ENCODE data around the gene ADARB2. TPM values are rescaled to one million over a fixed set of nuclear protein-coding genes. Genes with fewer than 3 reads are reported as not detected.

Gene ADARB2
- total and polyA plus RNA-seq, 11 donors, result 0.07 to 1.2 (median 0.28) TPM; not detected in 4

- Histone ChIP-seq H3K4me3 (no peak overlapping the region), H3K36me3 (no peaks in the 10 kb centered on the region), H3K27me3 (peaks cover 3 to 44% (median 12%) of the 10 kb centered on the region in 9 donors), H3K4me1 (no peaks in the 10 kb centered on the region), H3K9me3 (no peaks in the 10 kb centered on the region), H3K27ac (no peak overlapping the region)
- no peak for DNase-seq
- intact Hi-C loops (cut with DNase I), result no loop called here
- TF ChIP-seq CTCF (IDR thresholded peaks at IDR 0.05) (no peak), POLR2A (IDR thresholded peaks at IDR 0.05) (no peak)
- ATAC-seq, result no peak
- 38 to 47% (median 45%) methylated on average over 14 of the region's 14 CpGs for WGBS, 4 donors
Observed at GRCh38 chr10:1377740-1378397, 359.5 kb downstream of the ADARB2 start.

GRCh38 chr10:1377231-1377630 is 360.1 kb downstream of the ADARB2 start:
- TF ChIP-seq POLR2A (IDR thresholded peaks at IDR 0.05), result no peak
- TF ChIP-seq CTCF (IDR thresholded peaks at IDR 0.05), result no peak
- Histone ChIP-seq H3K27ac (no peak overlapping the region), H3K27me3 (peaks cover 3 to 40% (median 10%) of the 10 kb centered on the region in 9 donors), H3K4me3 (no peak overlapping the region), H3K4me1 (no peaks in the 10 kb centered on the region), H3K36me3 (no peaks in the 10 kb centered on the region), H3K9me3 (no peaks in the 10 kb centered on the region)
- intact Hi-C loops (cut with DNase I), result no loop called here
- WGBS, 4 donors, result 87 to 91% (median 90%) methylated on average over 5 to 6 of the region's 6 CpGs
- ATAC-seq, result peak in 1 of 4 donors; percentile 35
- DNase-seq, result no peak

GRCh38 chr10:1376384-1376945 is 360.9 kb downstream of the ADARB2 start:
- H3K27ac ChIP-seq, result no peak overlapping the region
- H3K27me3 ChIP-seq, result peaks cover 3 to 43% (median 10%) of the 10 kb centered on the region in 9 donors
- TF ChIP-seq POLR2A (IDR thresholded peaks at IDR 0.05) (no peak), CTCF (IDR thresholded peaks at IDR 0.05) (no peak)
- intact Hi-C loops (cut with DNase I), result no loop called here
- H3K4me3 ChIP-seq, result no peak overlapping the region
- no peaks in the 10 kb centered on the region for H3K4me1 ChIP-seq
- DNase-seq (no peak), ATAC-seq (no peak)
- WGBS, 4 donors, result 61 to 73% (median 67%) methylated on average over 11 of the region's 11 CpGs
- H3K9me3 ChIP-seq, result no peaks in the 10 kb centered on the region
- H3K36me3 ChIP-seq, result no peaks in the 10 kb centered on the region

- DNase-seq, result no peak
- Histone ChIP-seq H3K27me3 (peaks cover 3 to 41% (median 8%) of the 10 kb centered on the region in 9 donors), H3K4me1 (no peaks in the 10 kb centered on the region), H3K9me3 (no peaks in the 10 kb centered on the region), H3K27ac (no peak overlapping the region), H3K4me3 (no peak overlapping the region), H3K36me3 (no peaks in the 10 kb centered on the region)
- intact Hi-C loops (cut with DNase I), result no loop called here
- 86 to 89% (median 88%) methylated on average over 23 to 27 of the region's 27 CpGs for WGBS, 4 donors
- ATAC-seq, result peak in 1 of 4 donors; percentile 23
- TF ChIP-seq POLR2A (IDR thresholded peaks at IDR 0.05) (no peak), CTCF (IDR thresholded peaks at IDR 0.05) (no peak)
Observed at GRCh38 chr10:1375346-1376170, 361.8 kb downstream of the ADARB2 start.
